Ovary (tissue), 9 donors: ENCODE results near the gene CASK. TPM values are rescaled to one million over a fixed set of nuclear protein-coding genes. Genes with fewer than 3 reads are reported as not detected.

Experiments used
- DNase-seq, 5 donors: peaks; one replicate each; pipeline ENCODE4 v3.0.0-alpha.2; 2019 to 2020
- H3K27ac ChIP-seq, 2 donors: fragments of 200-600 bp; one replicate each; pipeline versions ENCODE4 v1.5.1 to v1.8.0; 2019 to 2022
- H3K27me3 ChIP-seq: fragments of 200-600 bp; one replicate; pipeline ENCODE4 v1.8.0; 2022
- H3K36me3 ChIP-seq: fragments of 200-600 bp; sonication (generic); one replicate; pipeline ENCODE4 v1.5.1; 2019
- H3K4me1 ChIP-seq: one replicate; pipeline ENCODE4 v1.8.1; 2013; ENCODE audit warnings: mild to moderate bottlenecking, moderate library complexity; ENCODE audit not compliant: insufficient read depth
- H3K4me3 ChIP-seq: fragments of 200-600 bp; sonication (generic); one replicate; pipeline ENCODE4 v1.5.1; 2017
- H3K9me3 ChIP-seq, 2 donors: fragments of 200-600 bp in 1 of 2; sonication (generic) in 1 of 2; one replicate each; pipeline versions ENCODE4 v1.5.1 to v1.8.1; 2013 to 2019; ENCODE audit warnings: mild to moderate bottlenecking in 1 of 2, moderate library complexity in 1 of 2
- EP300 ChIP-seq: sonication (generic); formaldehyde crosslinking; IDR thresholded peaks from one replicate; pipeline ENCODE4 v1.6.1; 2017; ENCODE audit warnings: antibody characterized with exemption
- POLR2A ChIP-seq: fragments of 450-650 bp; IDR thresholded peaks from one replicate; pipeline ENCODE4 v1.6.1; 2017; ENCODE audit warnings: antibody characterized with exemption, mild to moderate bottlenecking, moderate library complexity
- WGBS, 3 donors: extraction: QIAGEN DNeasy Blood & Tissue Kit in 1 of 3; methylation state at CpG; one replicate each; pipeline versions ENCODE4 v1.1.5 to v1.1.7; 2013 to 2017; 5-methylcytosine and 5-hydroxymethylcytosine counted together
- intact Hi-C, 4 donors: fragments of 100-400 bp; cut with DNase I; formaldehyde crosslinking; loops; one replicate each; pipeline versions ENCODE4 v1.11.0 to v1.15.1; 2022 to 2023
- polyA plus RNA-seq, 2 donors: library from polyadenylated mRNA; stranded (reverse); fragments of 200-250 nt in 1 of 2; fragments of 350-450 nt in 1 of 2; fragmentation: Illumina TruSeq in 1 of 2; extraction: RNeasy Lipid Tissue Mini Kit (QIAGEN cat#74804) in 1 of 2; gene quantifications; one replicate each; pipeline ENCODE4 v1.2.3, GENCODE V29; 2013 to 2014
- total RNA-seq, 7 donors: library from RNA; depleted of rRNA in 2 of 7; stranded (reverse); fragments of >200 nt in 2 of 7; fragmentation: NEBNext Ultra II Directional in 3 of 7; extraction: Animal tissue kit (Norgen Biotek cat#: 25700) in 3 of 7; gene quantifications; one replicate each; pipeline versions ENCODE4 v1.1.0 to v1.2.4, GENCODE V29; 2016 to 2023
- TF ChIP-seq, protein P1 (sequence below), 3 donors: fragments of 450-650 bp in 2 of 3; fragments of 200-600 bp in 1 of 3; IDR thresholded peaks; one replicate each; pipeline versions ENCODE4 v1.5.1 to v1.8.0; 2016 to 2022; ENCODE audit warnings: antibody characterized with exemption in 3 of 3, mild to moderate bottlenecking in 1 of 3
- donor health status: DM: no; HTN: no; CAD: no; lungs with moderate emphysema.
- donor health status: DM: no; HTN: no; CAD: no.
- donor health status: Bipolar disorder and iron deficiency.
- donor health status: DM: yes; HTN: yes; CAD: no.
- donor health status: DM: no; HTN: no; CAD: no.
- donor health status: DM: yes; HTN: yes; CAD: no.

The CASK gene
- total and polyA plus RNA-seq, 9 donors = 11.3 to 70.9 (median 36.8) TPM

DNA sequence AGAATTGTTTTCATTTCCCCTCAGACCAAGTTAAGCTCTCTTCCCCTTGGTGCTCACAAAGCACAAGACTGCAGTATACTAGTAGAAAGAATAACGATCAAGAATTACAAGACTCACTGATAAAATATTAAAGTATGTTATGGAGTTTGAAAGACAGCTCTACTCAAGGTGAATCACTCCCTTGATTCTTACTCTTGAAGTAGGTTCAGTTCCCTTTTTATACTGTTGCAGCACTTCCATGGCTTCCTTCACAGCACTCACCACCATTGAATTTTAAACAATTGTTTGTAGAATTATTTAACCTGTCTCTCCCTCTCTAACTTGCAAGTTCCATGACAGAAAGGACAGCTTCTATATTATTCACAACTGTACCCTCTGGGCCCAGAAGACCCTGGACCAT lies 42.2 kb downstream of the CASK start:
- 84 to 89% (median 87%) methylated on average over 1 of the region's 1 CpG for WGBS, 3 donors
- DNase-seq = no peak
- H3K27me3 ChIP-seq = no peaks in the 10 kb centered on the region
- no peak overlapping the region for H3K4me3 ChIP-seq
- H3K9me3 ChIP-seq = no peaks in the 10 kb centered on the region
- H3K27ac ChIP-seq = no peak overlapping the region
- no peaks in the 10 kb centered on the region for H3K4me1 ChIP-seq
- no peak for TF ChIP-seq POLR2A
- no peak for TF ChIP-seq EP300
- TF ChIP-seq, protein P1, sequence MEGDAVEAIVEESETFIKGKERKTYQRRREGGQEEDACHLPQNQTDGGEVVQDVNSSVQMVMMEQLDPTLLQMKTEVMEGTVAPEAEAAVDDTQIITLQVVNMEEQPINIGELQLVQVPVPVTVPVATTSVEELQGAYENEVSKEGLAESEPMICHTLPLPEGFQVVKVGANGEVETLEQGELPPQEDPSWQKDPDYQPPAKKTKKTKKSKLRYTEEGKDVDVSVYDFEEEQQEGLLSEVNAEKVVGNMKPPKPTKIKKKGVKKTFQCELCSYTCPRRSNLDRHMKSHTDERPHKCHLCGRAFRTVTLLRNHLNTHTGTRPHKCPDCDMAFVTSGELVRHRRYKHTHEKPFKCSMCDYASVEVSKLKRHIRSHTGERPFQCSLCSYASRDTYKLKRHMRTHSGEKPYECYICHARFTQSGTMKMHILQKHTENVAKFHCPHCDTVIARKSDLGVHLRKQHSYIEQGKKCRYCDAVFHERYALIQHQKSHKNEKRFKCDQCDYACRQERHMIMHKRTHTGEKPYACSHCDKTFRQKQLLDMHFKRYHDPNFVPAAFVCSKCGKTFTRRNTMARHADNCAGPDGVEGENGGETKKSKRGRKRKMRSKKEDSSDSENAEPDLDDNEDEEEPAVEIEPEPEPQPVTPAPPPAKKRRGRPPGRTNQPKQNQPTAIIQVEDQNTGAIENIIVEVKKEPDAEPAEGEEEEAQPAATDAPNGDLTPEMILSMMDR (IDR thresholded peaks at IDR 0.05) = no peak
- intact Hi-C loops = no loop called here
- no peaks in the 10 kb centered on the region for H3K36me3 ChIP-seq

DNA sequence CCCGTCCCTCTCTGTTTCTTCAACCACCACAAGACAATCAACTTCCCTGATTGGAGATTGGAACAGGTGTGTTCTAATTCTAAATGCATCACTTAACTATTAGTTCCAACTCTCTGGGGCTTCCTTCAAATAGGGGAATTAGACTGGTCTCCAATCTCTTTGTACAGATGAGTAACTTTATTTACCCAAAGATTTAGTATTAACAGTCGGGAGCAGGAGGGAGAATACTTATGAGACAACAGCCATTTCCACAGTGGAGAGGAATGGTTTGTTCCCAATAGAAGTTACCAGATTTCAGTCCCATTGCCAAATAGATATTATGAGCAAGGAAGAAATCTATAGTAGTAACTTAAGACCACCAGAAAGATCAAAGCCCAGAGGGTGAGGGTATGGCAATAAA lies 46.2 kb downstream of the CASK start:
- no peaks in the 10 kb centered on the region for H3K9me3 ChIP-seq
- no peak for TF ChIP-seq EP300
- TF ChIP-seq POLR2A = no peak
- TF ChIP-seq, protein P1 (IDR thresholded peaks at IDR 0.05) = no peak
- H3K27ac ChIP-seq = no peak overlapping the region
- no peaks in the 10 kb centered on the region for H3K36me3 ChIP-seq
- H3K4me3 ChIP-seq = no peak overlapping the region
- no peaks in the 10 kb centered on the region for H3K27me3 ChIP-seq
- DNase-seq = no peak
- intact Hi-C loops = no loop called here
- H3K4me1 ChIP-seq = no peaks in the 10 kb centered on the region
- WGBS, 3 donors = 73 to 87% (median 76%) methylated on average over 2 of the region's 2 CpGs

DNA sequence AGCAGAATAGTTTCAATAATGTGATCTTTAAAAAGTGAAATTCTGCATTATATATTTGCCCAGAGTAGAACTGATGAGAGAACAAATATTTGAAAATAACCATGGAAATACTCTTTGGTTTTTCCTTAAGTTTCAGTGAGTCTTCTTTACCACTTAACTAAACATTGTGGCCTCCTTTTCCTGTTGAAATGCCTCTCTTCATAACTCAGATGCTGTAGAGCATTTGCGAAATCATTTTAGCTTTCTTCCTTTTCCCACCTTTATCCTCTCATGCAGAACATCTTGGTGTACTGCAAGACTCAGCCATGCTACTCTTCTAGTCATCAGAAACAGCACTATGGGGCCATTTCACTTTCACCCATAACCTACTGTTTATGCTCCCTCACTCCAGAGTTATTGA lies 48.2 kb downstream of the CASK start:
- no peaks in the 10 kb centered on the region for H3K9me3 ChIP-seq
- H3K36me3 ChIP-seq = no peaks in the 10 kb centered on the region
- no peak for DNase-seq
- 74 to 85% (median 80%) methylated on average over 1 of the region's 1 CpG for WGBS, 3 donors
- intact Hi-C loops = no loop called here
- H3K27ac ChIP-seq = no peak overlapping the region
- no peak overlapping the region for H3K4me3 ChIP-seq
- no peaks in the 10 kb centered on the region for H3K27me3 ChIP-seq
- H3K4me1 ChIP-seq = no peaks in the 10 kb centered on the region
- TF ChIP-seq EP300 (no peak), POLR2A (no peak)
- TF ChIP-seq, protein P1 (IDR thresholded peaks at IDR 0.05) = no peak

DNA sequence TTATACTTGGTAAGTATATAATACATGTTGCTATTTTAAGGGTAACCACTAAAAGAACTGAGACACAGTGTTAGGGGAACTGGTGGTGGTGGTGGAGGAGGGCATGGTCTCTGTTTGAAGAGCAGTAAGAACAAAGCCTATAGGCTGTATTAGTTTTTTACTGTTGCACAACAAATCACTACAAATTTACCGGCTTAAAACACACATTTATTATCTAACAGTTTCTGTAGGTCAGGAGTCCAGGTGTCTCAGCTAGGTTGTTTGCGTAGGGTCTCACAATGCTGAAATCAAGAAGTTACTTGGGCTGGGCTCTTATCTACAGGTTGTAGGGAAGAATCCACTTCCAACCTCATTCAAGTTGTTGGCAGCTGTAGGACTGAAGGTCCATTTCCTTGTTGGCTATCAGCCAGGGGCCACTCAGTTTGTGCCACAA lies 52.6 kb downstream of the CASK start:
- no peaks in the 10 kb centered on the region for H3K9me3 ChIP-seq
- no peaks in the 10 kb centered on the region for H3K27me3 ChIP-seq
- no peaks in the 10 kb centered on the region for H3K36me3 ChIP-seq
- H3K4me3 ChIP-seq = no peak overlapping the region
- intact Hi-C loops = no loop called here
- H3K4me1 ChIP-seq = no peaks in the 10 kb centered on the region
- WGBS, 3 donors = 79 to 87% (median 87%) methylated on average over 2 of the region's 2 CpGs
- DNase-seq = no peak
- TF ChIP-seq EP300 = no peak
- no peak for TF ChIP-seq POLR2A
- H3K27ac ChIP-seq = no peak overlapping the region

DNA sequence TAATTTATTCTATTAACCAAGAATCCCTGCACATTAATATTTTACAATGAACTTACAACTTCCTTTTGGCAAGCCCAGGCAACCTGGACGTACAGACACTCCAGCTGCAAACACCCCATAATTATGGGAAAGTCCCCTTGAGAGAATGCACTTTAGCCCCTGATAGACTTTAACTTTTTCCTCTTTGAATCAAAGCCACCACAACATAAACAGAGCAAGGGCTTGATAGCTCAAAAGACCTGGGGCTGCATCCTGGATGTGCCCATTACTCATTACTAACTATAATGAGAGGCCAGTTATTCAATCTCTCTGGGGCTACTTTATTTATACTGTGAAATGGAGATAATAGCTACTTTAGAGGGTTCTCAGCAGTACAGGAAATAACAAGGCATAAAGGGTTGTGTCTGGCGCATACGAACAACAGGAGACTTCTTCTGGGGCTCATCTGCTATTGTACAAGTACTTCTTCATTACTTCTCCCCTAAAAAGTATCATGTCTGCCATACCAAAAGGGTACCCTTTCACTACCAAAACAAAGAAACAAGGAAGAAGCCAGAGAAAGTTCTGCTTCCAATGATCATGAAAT lies 54.9 kb downstream of the CASK start:
- H3K36me3 ChIP-seq = no peaks in the 10 kb centered on the region
- TF ChIP-seq POLR2A (no peak), EP300 (no peak)
- TF ChIP-seq, protein P1 (IDR thresholded peaks at IDR 0.05) = no peak
- H3K27ac ChIP-seq = no peak overlapping the region
- intact Hi-C loops = loop anchor here in 1 of 4 donors (10.0 kb wide), 1 partner anchor 56 kb away; the partner anchor contains the start of gene CASK
- H3K27me3 ChIP-seq = no peaks in the 10 kb centered on the region
- H3K9me3 ChIP-seq = no peaks in the 10 kb centered on the region
- H3K4me1 ChIP-seq = no peaks in the 10 kb centered on the region
- no peak for DNase-seq
- no peak overlapping the region for H3K4me3 ChIP-seq
- WGBS, 3 donors = 77 to 84% (median 80%) methylated on average over 3 of the region's 3 CpGs
